A673 (cell line): ENCODE measurements around the gene MEI4. TPM values are rescaled to one million over a fixed set of nuclear protein-coding genes. Genes with fewer than 3 reads are reported as not detected.

Experiments
- BruUV-seq: library from RNA; stranded (reverse); fragments of 400-500 nt; replicated peaks from 2 replicates; lab custom pipeline; 2021; lab: Mats Ljungman, UMichigan
- CTCF ChIA-PET: fragments of 300-600 bp; sonication (Branson Sonifier 250); formaldehyde crosslinking; loops from one replicate; lab custom pipeline; 2022; ENCODE audit warnings: antibody characterized with exemption; lab: Charles Lee
- POLR2A ChIA-PET: fragments of 300-600 bp; sonication (Branson Sonifier 250); formaldehyde crosslinking; loops from one replicate; lab custom pipeline; 2022; ENCODE audit warnings: antibody characterized with exemption; ENCODE audit not compliant: low non-redundant PET; lab: Charles Lee
- DNase-seq: peaks from one replicate; pipeline ENCODE4 v3.0.0-alpha.2; 2015; ENCODE audit warnings: low spot score
- H3K27ac ChIP-seq: fragments of 200-600 bp; sonication (generic); 2 replicates; pipeline ENCODE4 v1.5.1; 2016; ENCODE audit warnings: mixed run types, low read depth, mild to moderate bottlenecking, mixed read lengths, antibody characterized with exemption, low read length; ENCODE audit not compliant: poor library complexity, severe bottlenecking
- H3K27me3 ChIP-seq: fragments of 200-600 bp; sonication (generic); replicated peaks from 2 replicates; pipeline ENCODE4 v1.6.1; 2017; ENCODE audit warnings: mixed run types, low read depth, mild to moderate bottlenecking, mixed read lengths, antibody characterized with exemption, low read length; ENCODE audit not compliant: insufficient read depth, poor library complexity
- H3K36me3 ChIP-seq: fragments of 200-600 bp; sonication (generic); 2 replicates; pipeline ENCODE4 v1.6.1; 2016; ENCODE audit warnings: mixed run types, mild to moderate bottlenecking, mixed read lengths, antibody characterized with exemption, low read length; ENCODE audit not compliant: insufficient read depth, poor library complexity, severe bottlenecking
- H3K4me1 ChIP-seq: fragments of 200-600 bp; sonication (generic); 2 replicates; pipeline ENCODE4 v1.6.1; 2017; ENCODE audit warnings: mixed run types, mild to moderate bottlenecking, mixed read lengths, antibody characterized with exemption, low read length; ENCODE audit not compliant: insufficient read depth, poor library complexity, severe bottlenecking
- H3K4me3 ChIP-seq: fragments of 200-600 bp; sonication (generic); 2 replicates; pipeline ENCODE4 v1.5.1; 2016; ENCODE audit warnings: low read depth, mixed run types, mild to moderate bottlenecking, mixed read lengths, low read length; ENCODE audit not compliant: poor library complexity, severe bottlenecking
- H3K9me3 ChIP-seq: fragments of 200-600 bp; sonication (generic); 2 replicates; pipeline ENCODE4 v1.6.1; 2016; ENCODE audit warnings: mixed run types, low read depth, mild to moderate bottlenecking, mixed read lengths, antibody characterized with exemption, low read length; ENCODE audit not compliant: poor library complexity, severe bottlenecking
- CTCF ChIP-seq: fragments of 300-800, 200-600 bp; sonication (generic); conservative IDR thresholded peaks from 2 replicates; pipeline ENCODE4 v1.5.1; 2017; ENCODE audit warnings: low read depth, mild to moderate bottlenecking, antibody characterized with exemption, low read length, moderate library complexity, mixed read lengths
- EZH2 ChIP-seq: fragments of 200-600 bp; sonication (generic); IDR thresholded peaks from 2 replicates; pipeline ENCODE4 v1.6.1; 2017; ENCODE audit warnings: borderline replicate concordance, low read depth, mild to moderate bottlenecking, mixed read lengths, antibody characterized with exemption, low read length; ENCODE audit not compliant: poor library complexity, severe bottlenecking
- intact Hi-C: fragments of 100-400 bp; cut with micrococcal nuclease; formaldehyde crosslinking; loops from one replicate; pipeline ENCODE4 v1.10.0; 2022; ENCODE audit not compliant: unreplicated experiment
- total RNA-seq: library from RNA; stranded (reverse); gene quantifications from 2 replicates; pipeline ENCODE4 v1.2.3, GENCODE V29; 2021

The MEI4 gene
- total RNA-seq, 1 experiment from 2014 or later, result not detected

- TF ChIP-seq EZH2, result no peak
- Histone ChIP-seq H3K27ac (no peak overlapping the region), H3K9me3 (peaks cover 25% of the 10 kb centered on the region), H3K4me1 (no peaks in the 10 kb centered on the region), H3K4me3 (no peak overlapping the region), H3K27me3 (no peaks in the 10 kb centered on the region), H3K36me3 (no peaks in the 10 kb centered on the region)
- intact Hi-C loops, result no loop called here
- POLR2A ChIA-PET, result no interaction called here
- DNase-seq, result no peak
- no TSS peak for BruUV-seq
- CTCF ChIA-PET, result no interaction called here
These were observed 204.6 kb downstream of the MEI4 start for GRCh38 chr6:77857421-77857820.

- H3K9me3 ChIP-seq, result peaks cover 3% of the 10 kb centered on the region
- no peak overlapping the region for H3K4me3 ChIP-seq
- DNase-seq, result no peak
- ChIA-PET CTCF (no interaction called here), POLR2A (no interaction called here)
- H3K27ac ChIP-seq, result no peak overlapping the region
- no peaks in the 10 kb centered on the region for H3K4me1 ChIP-seq
- intact Hi-C loops, result no loop called here
- no TSS peak for BruUV-seq
- H3K27me3 ChIP-seq, result no peaks in the 10 kb centered on the region
- no peaks in the 10 kb centered on the region for H3K36me3 ChIP-seq
- TF ChIP-seq EZH2 (no peak), CTCF (no peak)
These were observed 223.5 kb downstream of the MEI4 start for GRCh38 chr6:77876300-77876699.

GRCh38 chr6:77879527-77879926, 226.7 kb downstream of the MEI4 start:
- H3K27me3 ChIP-seq, result no peaks in the 10 kb centered on the region
- no peaks in the 10 kb centered on the region for H3K36me3 ChIP-seq
- intact Hi-C loops, result no loop called here
- ChIA-PET POLR2A (no interaction called here), CTCF (no interaction called here)
- H3K4me1 ChIP-seq, result no peaks in the 10 kb centered on the region
- H3K27ac ChIP-seq, result no peak overlapping the region
- no peak for DNase-seq
- no peak overlapping the region for H3K4me3 ChIP-seq
- H3K9me3 ChIP-seq, result peaks cover 4% of the 10 kb centered on the region
- no peak for TF ChIP-seq CTCF
- no peak for TF ChIP-seq EZH2
- no TSS peak for BruUV-seq

- CTCF ChIA-PET, result no interaction called here
- no peak overlapping the region for H3K4me3 ChIP-seq
- H3K36me3 ChIP-seq, result no peaks in the 10 kb centered on the region
- no peak for DNase-seq
- BruUV-seq, result no TSS peak
- H3K9me3 ChIP-seq, result peaks cover 8% of the 10 kb centered on the region
- no peak overlapping the region for H3K27ac ChIP-seq
- POLR2A ChIA-PET, result no interaction called here
- no peaks in the 10 kb centered on the region for H3K27me3 ChIP-seq
- intact Hi-C loops, result no loop called here
- no peaks in the 10 kb centered on the region for H3K4me1 ChIP-seq
- TF ChIP-seq CTCF (no peak), EZH2 (no peak)
These were observed 227.7 kb downstream of the MEI4 start for GRCh38 chr6:77880501-77880900.
